NOMO-1 treated with DMSO at 0.1 percent for 48 hours (cell line): ENCODE measurements around the gene NET1.
"Not testable (repeated sequence)": the region's sequence is repeated elsewhere in the genome, so short reads cannot be mapped to it uniquely, and the experiment has no call there.

ENCODE experiments used
- DNase-seq: peaks from one replicate; lab custom pipeline; 2025; ENCODE audit not compliant: unreplicated experiment; lab: John Stamatoyannopoulos, UW

The NET1 gene

GRCh38 chr10:5461914-5462840 lies 49.8 kb downstream of the NET1 start:
- DNase-seq: no peak

- DNase-seq: no peak
Observed at GRCh38 chr10:5462841-5463293, 50.5 kb downstream of the NET1 start.

- no peak for DNase-seq
Observed at GRCh38 chr10:5464546-5464945, 52.2 kb downstream of the NET1 start.

GRCh38 chr10:5465976-5466450 lies 53.7 kb downstream of the NET1 start:
- no peak for DNase-seq

GRCh38 chr10:5466451-5467206 lies 54.3 kb downstream of the NET1 start:
- no peak for DNase-seq

- DNase-seq: no peak
Observed at GRCh38 chr10:5467207-5467535, 54.8 kb downstream of the NET1 start.

GRCh38 chr10:5467634-5468255 lies 55.4 kb downstream of the NET1 start:
- DNase-seq: no peak

GRCh38 chr10:5468262-5469106 lies 56.1 kb downstream of the NET1 start:
- DNase-seq: no peak

- no peak for DNase-seq
Observed at GRCh38 chr10:5469353-5470061, 57.1 kb downstream of the NET1 start.

GRCh38 chr10:5470062-5470751 lies 57.9 kb downstream of the NET1 start:
- DNase-seq: no peak

GRCh38 chr10:5474642-5475041 lies 62.3 kb downstream of the NET1 start:
- not testable (repeated sequence) for DNase-seq

GRCh38 chr10:5475088-5475487 lies 62.7 kb downstream of the NET1 start:
- not testable (repeated sequence) for DNase-seq

GRCh38 chr10:5475974-5476807 lies 63.8 kb downstream of the NET1 start:
- DNase-seq: not testable (repeated sequence)

- DNase-seq: no peak
Observed at GRCh38 chr10:5476918-5477525, 64.7 kb downstream of the NET1 start.

GRCh38 chr10:5477948-5478693 lies 65.8 kb downstream of the NET1 start:
- DNase-seq: no peak

- no peak for DNase-seq
Observed at GRCh38 chr10:5478694-5479305, 66.4 kb downstream of the NET1 start.
